ENCODE results near the gene ERICH6.

ERICH6 gene

DNA sequence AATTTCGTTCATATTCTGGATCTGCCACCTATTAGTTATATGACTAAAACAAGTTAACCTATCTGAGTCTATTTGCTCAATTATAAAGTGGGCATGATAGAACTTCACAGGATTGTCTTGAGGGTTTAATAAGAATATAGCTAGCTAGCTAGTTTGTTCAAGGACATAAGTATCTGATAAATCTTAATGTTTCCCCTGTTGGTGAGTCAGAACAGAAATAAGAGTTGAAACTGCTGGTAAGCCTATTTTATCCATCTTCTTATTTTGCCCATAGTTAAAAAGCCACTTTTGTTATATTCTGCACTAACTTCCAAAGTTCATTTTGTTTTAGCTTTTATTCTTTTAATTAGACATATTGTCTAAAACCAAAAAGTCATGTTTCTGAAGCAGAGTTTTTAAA lies 91.2 kb downstream of the ERICH6 start:
- no peak for DNase-seq

DNA sequence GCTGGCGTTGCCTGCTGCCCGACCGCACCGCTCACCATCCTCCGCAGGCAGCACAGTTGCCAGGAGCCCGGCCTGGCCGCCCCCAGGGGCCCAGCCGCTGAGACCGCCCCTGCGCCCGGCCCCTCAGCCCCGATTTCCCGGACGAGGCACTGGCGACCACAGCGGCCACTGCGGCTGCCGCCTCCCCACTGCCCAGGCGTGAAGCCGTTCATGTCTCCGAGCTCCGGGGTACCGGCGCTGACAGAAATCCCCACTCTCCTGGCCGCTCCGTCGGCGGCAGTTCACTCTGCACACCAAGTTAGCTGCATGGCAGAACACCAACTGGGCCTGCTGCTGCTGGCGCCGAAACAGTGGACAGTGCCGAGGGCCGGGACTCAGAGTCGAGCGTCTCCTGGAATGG lies 92.1 kb downstream of the ERICH6 start:
- DNase-seq = no peak

DNA sequence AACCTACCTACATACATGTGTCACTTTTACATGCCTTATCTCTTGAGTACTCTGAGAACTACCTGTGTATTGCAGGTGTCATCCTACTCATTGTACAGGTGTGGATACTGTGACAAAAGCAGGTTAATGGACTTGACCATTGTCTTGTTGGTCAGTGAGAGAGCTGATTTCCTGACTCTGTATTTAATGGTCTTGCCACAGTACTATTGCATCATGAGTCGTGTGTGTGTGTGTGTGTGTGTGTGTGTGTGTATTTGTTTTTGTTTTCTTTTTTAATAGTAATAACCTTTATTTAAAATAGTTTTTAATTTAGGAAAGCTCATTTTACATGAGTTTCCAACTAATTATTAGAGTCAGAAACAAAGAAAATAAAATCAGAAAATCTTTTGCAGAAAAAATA lies 92.9 kb downstream of the ERICH6 start:
- no peak for DNase-seq

DNA sequence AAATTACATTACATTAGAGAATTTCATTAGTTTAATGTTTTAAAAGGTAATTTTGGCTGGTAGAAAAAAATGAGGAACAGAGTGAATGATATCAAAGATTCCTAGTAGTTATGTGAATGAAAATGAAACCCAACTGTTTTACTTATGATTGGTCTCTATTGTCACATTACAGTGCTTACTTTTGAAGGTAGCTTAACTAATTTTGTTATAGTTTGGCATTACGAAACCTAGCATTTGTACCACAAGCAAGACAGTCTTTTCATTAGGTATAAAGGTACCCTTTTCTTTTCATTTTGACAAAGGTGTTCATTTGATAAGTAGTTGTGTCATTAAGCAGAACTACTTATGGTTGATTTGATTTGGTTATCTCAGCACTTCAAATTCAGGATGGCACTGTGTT lies 93.7 kb downstream of the ERICH6 start:
- DNase-seq = no peak

Measured in hematopoietic multipotent progenitor cell treated with erythropoietin and hydrocortisone succinate and interleukin-3 and kit ligand, for 4 days (in vitro differentiated cells).